GM12878 (cell line): ENCODE results near the gene MAN1A1.

ENCODE experiments used
- BCLAF1 ChIP-seq: fragments of 450-650 bp; IDR thresholded peaks from 2 replicates; pipeline ENCODE4 v1.6.1; 2017; ENCODE audit warnings: antibody characterized with exemption, mild to moderate bottlenecking, moderate library complexity
- BHLHE40 ChIP-seq, 2 experiments: fragments of 450-650 bp in 1 of 2; IDR thresholded peaks; 2 replicates each; pipeline ENCODE4 v1.6.1; 2011 to 2017; ENCODE audit warnings: low read depth in 2 of 2, borderline replicate concordance in 1 of 2, improper control_type of control experiment in 1 of 2, low read length in 1 of 2, mild to moderate bottlenecking in 1 of 2
- CTCF ChIP-seq, 3 experiments: IDR thresholded peaks in 2 of 3; conservative IDR thresholded peaks in 1 of 3; 2 replicates each; pipeline ENCODE4 v1.5.1; 2011; ENCODE audit warnings: low read depth in 3 of 3, low read length in 3 of 3, mild to moderate bottlenecking in 3 of 3, control low read depth in 2 of 3, moderate library complexity in 2 of 3, inconsistent platforms in 1 of 3, mixed read lengths in 1 of 3; ENCODE audit not compliant: control insufficient read depth in 2 of 3, insufficient read depth in 1 of 3; ENCODE audit errors: extremely low read depth in 1 of 3
- ETV6 ChIP-seq, 2 experiments: fragments of 450-650 bp in 1 of 2; IDR thresholded peaks in 1 of 2; conservative IDR thresholded peaks in 1 of 2; 2 replicates each; pipeline ENCODE4 v1.6.1; 2014; ENCODE audit warnings: antibody characterized with exemption in 1 of 2, borderline replicate concordance in 1 of 2, low read depth in 1 of 2, mild to moderate bottlenecking in 1 of 2, moderate library complexity in 1 of 2
- IKZF1 ChIP-seq: fragments of 450-650 bp; conservative IDR thresholded peaks from 2 replicates; pipeline ENCODE4 v1.6.1; 2017; ENCODE audit warnings: antibody characterized with exemption, mild to moderate bottlenecking
- KDM1A ChIP-seq: fragments of 200-600 bp; sonication (generic); IDR thresholded peaks from 2 replicates; pipeline ENCODE4 v1.6.1; 2016; ENCODE audit warnings: borderline replicate concordance
- MEF2A ChIP-seq: IDR thresholded peaks from 2 replicates; pipeline ENCODE4 v1.6.1; 2011; ENCODE audit warnings: low read depth, mild to moderate bottlenecking, low read length, moderate library complexity; ENCODE audit not compliant: insufficient read depth
- NFYB ChIP-seq: IDR thresholded peaks from 2 replicates; pipeline ENCODE4 v1.6.1; 2011; ENCODE audit warnings: low read depth, mild to moderate bottlenecking, low read length, improper control_type of control experiment, moderate library complexity; ENCODE audit not compliant: insufficient read depth
- PAX5 ChIP-seq: IDR thresholded peaks from 2 replicates; pipeline ENCODE4 v1.6.1; 2011; ENCODE audit warnings: low read depth, low read length, borderline replicate concordance
- POLR2A ChIP-seq: IDR thresholded peaks from 2 replicates; pipeline ENCODE4 v1.6.1; 2011; ENCODE audit warnings: low read depth, mild to moderate bottlenecking, low read length
- RAD21 ChIP-seq: IDR thresholded peaks from 2 replicates; pipeline ENCODE4 v1.6.1; 2011; ENCODE audit warnings: mild to moderate bottlenecking, low read depth, low read length, moderate library complexity; ENCODE audit not compliant: insufficient read depth
- SIN3A ChIP-seq: IDR thresholded peaks from 2 replicates; pipeline ENCODE4 v1.6.1; 2012; ENCODE audit warnings: low read depth, low read length, improper control_type of control experiment
- USF2 ChIP-seq: IDR thresholded peaks from 2 replicates; pipeline ENCODE4 v1.6.1; 2011; ENCODE audit warnings: low read depth, low read length, improper control_type of control experiment, borderline replicate concordance

- TF ChIP-seq IKZF1 (no peak), POLR2A (no peak), RAD21 (peak; percentile 94), MEF2A (no peak), BHLHE40 (IDR thresholded peaks at IDR 0.05; ENCODE audit: borderline replicate concordance in 1 of 2, low read depth in 2 of 2, low read length in 1 of 2) (no peak), PAX5 (no peak), CTCF (IDR thresholded peaks at IDR 0.05 in 2 of 3, conservative IDR thresholded peaks at IDR 0.05 in 1 of 3; ENCODE audit: control insufficient read depth in 2 of 3, extremely low read depth in 1 of 3, insufficient read depth in 1 of 3, low read depth in 3 of 3, low read length in 3 of 3) (peak; percentile 46 to 70 (median 66); a peak in 5 of 6 replicates), USF2 (no peak), SIN3A (no peak), KDM1A (no peak), BCLAF1 (no peak), ETV6 (conservative IDR thresholded peaks at IDR 0.05 in 1 of 2, IDR thresholded peaks at IDR 0.05 in 1 of 2; ENCODE audit: borderline replicate concordance in 1 of 2, low read depth in 1 of 2) (no peak), NFYB (no peak)
Measured at GRCh38 chr6:119148098-119148824, 201.3 kb downstream of the MAN1A1 start.
